ENCODE results near the gene RGS10.

Gene RGS10

GRCh38 chr10:119545310-119545709, 2.8 kb upstream of the RGS10 start:
- in situ Hi-C loops (cut with MboI; ENCODE audit: low sequenced_read_pairs, unreplicated experiment): no loop called here
- DNase-seq (ENCODE audit: low spot score): no peak
- TF ChIP-seq CTCF (IDR thresholded peaks at IDR 0.05; ENCODE audit: borderline replicate concordance, control extremely low read depth, extremely low read depth, insufficient read depth, missing control alignments): no peak

- in situ Hi-C loops (cut with MboI; ENCODE audit: low sequenced_read_pairs, unreplicated experiment): no loop called here
- no peak for TF ChIP-seq CTCF (IDR thresholded peaks at IDR 0.05; ENCODE audit: borderline replicate concordance, control extremely low read depth, extremely low read depth, insufficient read depth, missing control alignments)
- no peak for DNase-seq (ENCODE audit: low spot score)
These were observed 1.5 kb upstream of the RGS10 start for GRCh38 chr10:119543814-119544642.

GRCh38 chr10:119542988-119543813, 682 bp upstream of the RGS10 start:
- DNase-seq (ENCODE audit: low spot score): peak; percentile 83
- in situ Hi-C loops (cut with MboI; ENCODE audit: low sequenced_read_pairs, unreplicated experiment): no loop called here
- peak; percentile 78 for TF ChIP-seq CTCF (IDR thresholded peaks at IDR 0.05; ENCODE audit: borderline replicate concordance, control extremely low read depth, extremely low read depth, insufficient read depth, missing control alignments)

- DNase-seq (ENCODE audit: low spot score): peak; percentile 62
These were observed 811 bp downstream of the RGS10 start for GRCh38 chr10:119541459-119542356.

GRCh38 chr10:119541046-119541445, 1.5 kb downstream of the RGS10 start:
- no peak for DNase-seq (ENCODE audit: low spot score)
- no peak for TF ChIP-seq CTCF (IDR thresholded peaks at IDR 0.05; ENCODE audit: borderline replicate concordance, control extremely low read depth, extremely low read depth, insufficient read depth, missing control alignments)
- in situ Hi-C loops (cut with MboI; ENCODE audit: low sequenced_read_pairs, unreplicated experiment): no loop called here

More at GRCh38 chr10:119541459-119542356, 811 bp downstream of the RGS10 start:
- TF ChIP-seq CTCF (IDR thresholded peaks at IDR 0.05; ENCODE audit: borderline replicate concordance, control extremely low read depth, extremely low read depth, insufficient read depth, missing control alignments): no peak
- in situ Hi-C loops (cut with MboI; ENCODE audit: low sequenced_read_pairs, unreplicated experiment): no loop called here

- TF ChIP-seq CTCF (IDR thresholded peaks at IDR 0.05; ENCODE audit: borderline replicate concordance, control extremely low read depth, extremely low read depth, insufficient read depth, missing control alignments): no peak
- in situ Hi-C loops (cut with MboI; ENCODE audit: low sequenced_read_pairs, unreplicated experiment): no loop called here
- DNase-seq (ENCODE audit: low spot score): no peak
These were observed 2.5 kb downstream of the RGS10 start for GRCh38 chr10:119540038-119540437.
